ENCODE data around the gene ABCA13.

ABCA13 gene

DNA sequence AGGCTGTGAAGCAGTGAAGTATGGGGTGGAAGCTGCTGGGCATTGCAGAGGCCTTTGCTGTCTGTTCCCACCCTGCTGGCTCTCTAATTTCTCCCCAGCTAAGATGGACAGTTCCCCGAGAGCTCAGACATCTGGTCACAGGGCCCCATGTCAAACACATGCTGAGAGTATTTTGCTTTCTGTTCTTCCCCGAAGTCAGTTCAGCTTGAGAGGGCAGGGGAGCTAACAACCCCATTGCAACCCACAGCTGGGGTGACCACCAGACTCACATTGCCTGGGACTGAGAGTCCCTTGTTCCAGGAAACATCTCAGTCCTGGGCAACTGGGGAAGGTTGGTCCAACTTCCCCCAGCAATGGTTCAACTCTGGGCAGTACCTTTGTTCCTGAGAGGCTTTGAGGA, 52.8 kb downstream of the ABCA13 start:
- Histone ChIP-seq H3K4me3 (ENCODE audit: low read depth in 1 of 2, low read length in 2 of 2) (no peak overlapping the region), H3K36me3 (ENCODE audit: control insufficient read depth in 1 of 2, insufficient read depth in 2 of 2, low read length in 2 of 2) (no peaks in the 10 kb centered on the region), H3K9ac (ENCODE audit: low read depth in 1 of 2, low read length in 2 of 2) (no peak overlapping the region), H3K4me1 (ENCODE audit: control insufficient read depth in 1 of 2, insufficient read depth in 2 of 2, low read length in 2 of 2) (no peaks in the 10 kb centered on the region), H3K27me3 (ENCODE audit: control insufficient read depth in 1 of 2, insufficient read depth in 2 of 2, low read length in 2 of 2) (no peaks in the 10 kb centered on the region), H3K27ac (ENCODE audit: low read depth, low read length) (no peak overlapping the region), H3K9me3 (ENCODE audit: control insufficient read depth in 1 of 2, low read length in 2 of 2) (no peaks in the 10 kb centered on the region)

DNA sequence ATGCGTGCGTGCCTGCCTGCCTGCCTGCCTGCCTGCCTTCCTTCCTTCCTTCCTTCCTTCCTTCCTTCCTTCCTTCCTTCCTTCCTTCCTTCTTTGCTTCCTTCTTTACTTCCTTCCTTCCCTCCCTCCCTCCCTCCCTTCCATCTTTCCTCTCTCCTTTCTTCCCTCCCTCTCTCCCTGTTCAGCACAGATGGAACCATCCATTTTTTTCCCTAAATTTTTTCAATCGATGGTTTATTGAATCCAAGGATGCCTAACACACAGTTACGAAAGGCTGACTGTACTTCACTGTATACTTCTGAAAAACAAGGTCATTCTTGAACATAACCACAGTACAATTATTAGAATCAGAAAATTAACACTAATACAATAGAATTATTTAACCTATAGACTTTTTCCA, 53.8 kb downstream of the ABCA13 start:
- Histone ChIP-seq H3K27ac (ENCODE audit: low read depth, low read length) (no peak overlapping the region), H3K4me1 (ENCODE audit: control insufficient read depth in 1 of 2, insufficient read depth in 2 of 2, low read length in 2 of 2) (no peaks in the 10 kb centered on the region), H3K36me3 (ENCODE audit: control insufficient read depth in 1 of 2, insufficient read depth in 2 of 2, low read length in 2 of 2) (no peaks in the 10 kb centered on the region), H3K4me3 (ENCODE audit: low read depth in 1 of 2, low read length in 2 of 2) (no peak overlapping the region), H3K9ac (ENCODE audit: low read depth in 1 of 2, low read length in 2 of 2) (no peak overlapping the region), H3K9me3 (ENCODE audit: control insufficient read depth in 1 of 2, low read length in 2 of 2) (no peaks in the 10 kb centered on the region), H3K27me3 (ENCODE audit: control insufficient read depth in 1 of 2, insufficient read depth in 2 of 2, low read length in 2 of 2) (no peaks in the 10 kb centered on the region)

DNA sequence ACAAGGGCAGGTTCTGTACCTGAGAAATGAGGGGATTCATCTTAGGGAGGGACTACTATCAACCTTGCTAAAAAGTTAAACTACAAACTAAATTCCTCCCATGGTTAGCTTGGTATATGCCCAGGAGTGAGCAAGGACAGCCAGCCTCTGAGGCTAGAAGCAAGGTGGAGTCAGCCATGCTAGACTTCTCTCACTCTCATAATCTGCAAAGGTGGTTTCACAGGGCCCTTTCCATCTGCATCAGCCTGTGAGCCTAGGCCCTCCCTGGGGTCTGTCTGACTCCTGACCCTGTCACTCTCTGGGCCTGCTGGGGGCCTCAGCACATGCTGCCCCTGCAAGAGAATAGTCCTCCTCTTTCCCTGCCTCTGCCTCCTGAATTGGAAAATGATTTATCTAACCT, 66.1 kb downstream of the ABCA13 start:
- Histone ChIP-seq H3K36me3 (ENCODE audit: control insufficient read depth in 1 of 2, insufficient read depth in 2 of 2, low read length in 2 of 2) (no peaks in the 10 kb centered on the region), H3K27me3 (ENCODE audit: control insufficient read depth in 1 of 2, insufficient read depth in 2 of 2, low read length in 2 of 2) (no peaks in the 10 kb centered on the region), H3K27ac (ENCODE audit: low read depth, low read length) (no peak overlapping the region), H3K4me1 (ENCODE audit: control insufficient read depth in 1 of 2, insufficient read depth in 2 of 2, low read length in 2 of 2) (no peaks in the 10 kb centered on the region), H3K9ac (ENCODE audit: low read depth in 1 of 2, low read length in 2 of 2) (no peak overlapping the region), H3K9me3 (ENCODE audit: control insufficient read depth in 1 of 2, low read length in 2 of 2) (no peaks in the 10 kb centered on the region), H3K4me3 (ENCODE audit: low read depth in 1 of 2, low read length in 2 of 2) (no peak overlapping the region)

DNA sequence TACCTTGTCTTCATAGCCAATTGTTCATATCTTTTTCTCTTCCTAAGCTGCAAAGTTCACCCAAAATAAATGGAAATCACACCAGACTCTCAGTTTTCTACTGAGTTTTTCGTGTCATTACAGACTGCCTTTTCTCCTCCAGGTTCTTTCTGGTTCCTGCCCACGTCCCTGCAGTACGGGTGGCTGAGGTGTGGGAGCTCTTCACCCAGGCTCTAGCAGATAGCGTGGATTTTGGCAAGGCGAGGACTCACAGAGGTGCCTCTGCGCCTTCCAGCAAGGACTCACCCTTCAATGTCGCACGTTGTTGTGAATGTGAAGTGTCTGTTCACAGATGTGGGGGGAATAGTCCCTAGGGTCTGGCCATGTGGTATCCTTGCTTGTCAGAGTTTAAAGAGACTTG, 71.6 kb downstream of the ABCA13 start:
- Histone ChIP-seq H3K9ac (ENCODE audit: low read depth in 1 of 2, low read length in 2 of 2) (no peak overlapping the region), H3K9me3 (ENCODE audit: control insufficient read depth in 1 of 2, low read length in 2 of 2) (no peaks in the 10 kb centered on the region), H3K27ac (ENCODE audit: low read depth, low read length) (no peak overlapping the region), H3K4me1 (ENCODE audit: control insufficient read depth in 1 of 2, insufficient read depth in 2 of 2, low read length in 2 of 2) (no peaks in the 10 kb centered on the region), H3K4me3 (ENCODE audit: low read depth in 1 of 2, low read length in 2 of 2) (no peak overlapping the region), H3K27me3 (ENCODE audit: control insufficient read depth in 1 of 2, insufficient read depth in 2 of 2, low read length in 2 of 2) (no peaks in the 10 kb centered on the region), H3K36me3 (ENCODE audit: control insufficient read depth in 1 of 2, insufficient read depth in 2 of 2, low read length in 2 of 2) (no peaks in the 10 kb centered on the region)

DNA sequence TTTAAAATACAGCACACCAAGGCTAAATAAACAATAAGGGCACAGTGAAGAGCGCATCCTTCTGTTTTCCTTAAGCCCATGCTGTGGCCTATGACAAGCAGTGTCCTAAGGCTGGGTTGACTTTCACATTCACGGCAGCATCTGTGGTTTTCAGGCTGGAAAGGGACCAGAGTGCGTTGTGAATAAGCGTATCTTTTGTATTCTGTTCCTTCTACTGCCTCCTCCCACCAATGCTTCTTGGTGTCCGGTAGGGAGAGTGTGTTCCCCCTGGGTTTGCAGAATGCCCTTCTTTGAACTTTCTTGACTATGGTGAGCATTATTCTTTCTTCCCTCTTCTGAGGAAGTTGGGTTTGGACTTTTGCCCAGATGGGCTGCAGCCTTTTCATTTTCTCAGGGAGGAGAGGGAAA, 73.6 kb downstream of the ABCA13 start:
- no peaks in the 10 kb centered on the region for H3K27me3 ChIP-seq (ENCODE audit: control insufficient read depth in 1 of 2, insufficient read depth in 2 of 2, low read length in 2 of 2)
- H3K9ac ChIP-seq (ENCODE audit: low read depth in 1 of 2, low read length in 2 of 2), result no peak overlapping the region
- no peak overlapping the region for H3K27ac ChIP-seq (ENCODE audit: low read depth, low read length)
- H3K36me3 ChIP-seq (ENCODE audit: control insufficient read depth in 1 of 2, insufficient read depth in 2 of 2, low read length in 2 of 2), result no peaks in the 10 kb centered on the region
- no peak overlapping the region for H3K4me3 ChIP-seq (ENCODE audit: low read depth in 1 of 2, low read length in 2 of 2)
- H3K4me1 ChIP-seq (ENCODE audit: control insufficient read depth in 1 of 2, insufficient read depth in 2 of 2, low read length in 2 of 2), result no peaks in the 10 kb centered on the region
- H3K9me3 ChIP-seq (ENCODE audit: control insufficient read depth in 1 of 2, low read length in 2 of 2), result no peaks in the 10 kb centered on the region

DNA sequence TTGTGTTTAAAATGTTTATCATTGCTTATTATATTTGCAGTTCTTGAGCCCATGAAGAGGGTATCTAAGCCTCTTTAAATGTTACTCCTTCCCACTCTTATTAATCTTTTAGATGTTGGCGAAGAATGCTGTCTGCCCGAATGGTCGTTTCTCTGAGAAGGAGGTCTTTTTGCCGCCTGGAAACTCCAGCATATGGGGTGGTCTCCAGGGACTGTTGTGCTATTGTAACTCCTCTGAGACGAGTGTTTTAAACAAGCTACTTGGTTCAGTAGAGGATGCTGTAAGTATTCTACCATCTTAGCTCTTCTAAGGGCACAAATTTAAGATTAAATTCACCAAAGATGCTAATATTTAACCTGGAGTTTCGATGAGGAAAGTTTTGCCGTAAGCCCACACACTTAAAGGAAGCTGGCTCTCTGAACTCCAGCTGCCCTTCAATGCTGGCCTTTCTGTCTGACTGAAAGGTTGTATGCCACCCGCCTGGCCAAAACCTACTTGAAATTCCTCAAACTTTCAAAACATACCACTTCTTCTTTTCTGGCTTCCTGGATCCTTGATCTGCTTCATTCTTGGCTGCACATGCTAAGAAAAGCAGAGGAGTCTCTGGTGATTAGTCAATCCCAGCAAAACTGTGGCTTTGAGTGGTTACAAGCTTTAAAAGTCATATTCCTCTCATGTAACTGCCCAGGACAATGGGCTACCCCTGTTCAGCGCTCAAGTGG, 74.7 kb downstream of the ABCA13 start:
- Histone ChIP-seq H3K27ac (ENCODE audit: low read depth, low read length) (no peak overlapping the region), H3K36me3 (ENCODE audit: control insufficient read depth in 1 of 2, insufficient read depth in 2 of 2, low read length in 2 of 2) (no peaks in the 10 kb centered on the region), H3K9ac (ENCODE audit: low read depth in 1 of 2, low read length in 2 of 2) (no peak overlapping the region), H3K27me3 (ENCODE audit: control insufficient read depth in 1 of 2, insufficient read depth in 2 of 2, low read length in 2 of 2) (no peaks in the 10 kb centered on the region), H3K4me1 (ENCODE audit: control insufficient read depth in 1 of 2, insufficient read depth in 2 of 2, low read length in 2 of 2) (no peaks in the 10 kb centered on the region), H3K4me3 (ENCODE audit: low read depth in 1 of 2, low read length in 2 of 2) (no peak overlapping the region), H3K9me3 (ENCODE audit: control insufficient read depth in 1 of 2, low read length in 2 of 2) (no peaks in the 10 kb centered on the region)

DNA sequence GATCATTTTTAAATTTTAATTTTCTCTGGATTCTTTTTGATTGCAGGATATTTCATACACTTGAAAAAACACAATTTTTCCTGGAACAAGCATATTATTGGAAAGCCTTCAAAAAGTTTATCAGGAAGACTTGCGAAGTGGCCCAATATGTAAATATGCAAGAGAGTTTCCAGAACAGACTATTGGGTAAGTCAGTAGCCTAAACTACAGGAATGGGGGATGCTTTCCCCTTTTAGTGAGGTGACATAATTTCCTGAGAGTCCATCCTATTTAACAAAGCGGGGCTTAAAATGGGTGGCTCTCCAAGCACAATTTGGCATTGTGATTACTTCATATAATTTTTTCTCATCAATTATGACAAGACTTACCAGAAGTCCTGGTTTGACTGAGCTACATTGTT, 77.9 kb downstream of the ABCA13 start:
- Histone ChIP-seq H3K4me1 (ENCODE audit: control insufficient read depth in 1 of 2, insufficient read depth in 2 of 2, low read length in 2 of 2) (no peaks in the 10 kb centered on the region), H3K36me3 (ENCODE audit: control insufficient read depth in 1 of 2, insufficient read depth in 2 of 2, low read length in 2 of 2) (no peaks in the 10 kb centered on the region), H3K4me3 (ENCODE audit: low read depth in 1 of 2, low read length in 2 of 2) (no peak overlapping the region), H3K27me3 (ENCODE audit: control insufficient read depth in 1 of 2, insufficient read depth in 2 of 2, low read length in 2 of 2) (no peaks in the 10 kb centered on the region), H3K9ac (ENCODE audit: low read depth in 1 of 2, low read length in 2 of 2) (no peak overlapping the region), H3K9me3 (ENCODE audit: control insufficient read depth in 1 of 2, low read length in 2 of 2) (no peaks in the 10 kb centered on the region), H3K27ac (ENCODE audit: low read depth, low read length) (no peak overlapping the region)

DNA sequence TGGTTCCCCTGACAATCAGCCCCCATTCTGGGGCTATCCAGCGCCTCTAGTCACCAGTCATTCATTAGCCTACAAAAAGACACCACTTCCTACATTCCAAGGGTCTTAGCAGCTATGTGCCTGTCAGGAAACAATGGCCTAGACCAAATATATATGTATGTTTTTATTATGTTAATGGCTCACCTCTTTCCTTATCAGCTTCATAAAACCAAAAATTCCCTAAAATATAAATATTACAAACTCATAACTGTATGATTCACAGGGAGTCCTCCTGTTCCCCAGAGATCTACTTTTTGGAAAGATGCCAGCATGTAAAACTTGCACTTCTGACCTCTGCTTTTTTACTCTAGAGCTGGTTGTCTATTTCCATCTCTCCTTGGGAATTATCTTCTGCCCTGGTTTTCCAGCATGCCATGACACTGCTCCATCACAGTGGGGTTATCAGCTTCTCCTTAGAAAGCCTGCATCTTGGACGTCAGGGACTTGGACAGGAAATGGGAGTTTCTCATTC, 79.2 kb downstream of the ABCA13 start:
- Histone ChIP-seq H3K4me3 (ENCODE audit: low read depth in 1 of 2, low read length in 2 of 2) (no peak overlapping the region), H3K36me3 (ENCODE audit: control insufficient read depth in 1 of 2, insufficient read depth in 2 of 2, low read length in 2 of 2) (no peaks in the 10 kb centered on the region), H3K9ac (ENCODE audit: low read depth in 1 of 2, low read length in 2 of 2) (no peak overlapping the region), H3K4me1 (ENCODE audit: control insufficient read depth in 1 of 2, insufficient read depth in 2 of 2, low read length in 2 of 2) (no peaks in the 10 kb centered on the region), H3K27me3 (ENCODE audit: control insufficient read depth in 1 of 2, insufficient read depth in 2 of 2, low read length in 2 of 2) (no peaks in the 10 kb centered on the region), H3K27ac (ENCODE audit: low read depth, low read length) (no peak overlapping the region), H3K9me3 (ENCODE audit: control insufficient read depth in 1 of 2, low read length in 2 of 2) (no peaks in the 10 kb centered on the region)

DNA sequence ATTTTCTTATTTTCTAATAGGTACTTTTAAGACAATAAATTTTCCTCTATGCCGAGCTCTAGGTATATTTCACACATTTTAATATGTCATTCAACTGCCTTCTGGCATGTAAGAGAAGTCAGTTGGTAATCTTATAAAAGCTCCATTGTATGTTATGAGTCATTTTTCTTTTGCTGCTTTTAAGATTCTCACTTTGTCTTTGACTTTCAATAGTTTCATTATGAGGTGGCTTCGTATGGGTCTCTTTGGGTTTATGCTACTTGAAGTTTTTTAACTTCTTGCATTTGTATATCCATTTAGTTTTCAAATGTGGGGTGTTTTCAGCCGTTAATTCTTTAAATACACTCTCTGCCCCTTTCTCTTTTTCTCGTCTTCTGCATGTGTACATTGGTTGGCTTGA, 80.5 kb downstream of the ABCA13 start:
- H3K9ac ChIP-seq (ENCODE audit: low read depth in 1 of 2, low read length in 2 of 2), result no peak overlapping the region
- H3K27me3 ChIP-seq (ENCODE audit: control insufficient read depth in 1 of 2, insufficient read depth in 2 of 2, low read length in 2 of 2), result no peaks in the 10 kb centered on the region
- H3K27ac ChIP-seq (ENCODE audit: low read depth, low read length), result no peak overlapping the region
- H3K4me1 ChIP-seq (ENCODE audit: control insufficient read depth in 1 of 2, insufficient read depth in 2 of 2, low read length in 2 of 2), result no peaks in the 10 kb centered on the region
- no peak overlapping the region for H3K4me3 ChIP-seq (ENCODE audit: low read depth in 1 of 2, low read length in 2 of 2)
- no peaks in the 10 kb centered on the region for H3K36me3 ChIP-seq (ENCODE audit: control insufficient read depth in 1 of 2, insufficient read depth in 2 of 2, low read length in 2 of 2)
- no peaks in the 10 kb centered on the region for H3K9me3 ChIP-seq (ENCODE audit: control insufficient read depth in 1 of 2, low read length in 2 of 2)

DNA sequence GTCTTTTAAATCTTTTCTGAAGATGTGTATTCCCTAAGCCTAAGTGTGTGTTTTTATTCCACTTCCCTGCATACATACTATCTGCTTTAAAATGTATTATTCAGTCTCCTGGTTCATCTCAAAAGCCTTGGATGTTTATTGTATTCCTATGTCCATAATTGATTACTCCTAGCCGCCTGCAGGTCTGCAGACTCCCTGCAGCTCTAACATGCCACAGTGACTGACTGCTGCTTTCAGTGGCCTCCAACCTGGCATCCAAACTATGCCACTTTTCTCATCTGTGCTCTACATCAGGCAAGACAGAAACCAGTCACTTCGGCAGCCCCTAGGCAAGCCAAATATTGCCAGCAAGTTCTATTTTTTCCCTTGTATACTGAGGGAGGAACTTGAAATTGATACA, 81.7 kb downstream of the ABCA13 start:
- no peaks in the 10 kb centered on the region for H3K9me3 ChIP-seq (ENCODE audit: control insufficient read depth in 1 of 2, low read length in 2 of 2)
- no peak overlapping the region for H3K4me3 ChIP-seq (ENCODE audit: low read depth in 1 of 2, low read length in 2 of 2)
- no peak overlapping the region for H3K9ac ChIP-seq (ENCODE audit: low read depth in 1 of 2, low read length in 2 of 2)
- H3K27me3 ChIP-seq (ENCODE audit: control insufficient read depth in 1 of 2, insufficient read depth in 2 of 2, low read length in 2 of 2), result no peaks in the 10 kb centered on the region
- no peaks in the 10 kb centered on the region for H3K36me3 ChIP-seq (ENCODE audit: control insufficient read depth in 1 of 2, insufficient read depth in 2 of 2, low read length in 2 of 2)
- H3K4me1 ChIP-seq (ENCODE audit: control insufficient read depth in 1 of 2, insufficient read depth in 2 of 2, low read length in 2 of 2), result no peaks in the 10 kb centered on the region
- no peak overlapping the region for H3K27ac ChIP-seq (ENCODE audit: low read depth, low read length)

All from duodenal mucosa (tissue), 2 donors.